ENCODE data around the gene CDC42BPB. TPM values are rescaled to one million over a fixed set of nuclear protein-coding genes. Genes with fewer than 3 reads are reported as not detected.

CDC42BPB gene
- total and polyA plus RNA-seq, 2 of the 13 experiments (the other 11 are each of a cell fraction or from before 2014, with no cell fraction given), result 19.7 to 32.3 TPM

DNA sequence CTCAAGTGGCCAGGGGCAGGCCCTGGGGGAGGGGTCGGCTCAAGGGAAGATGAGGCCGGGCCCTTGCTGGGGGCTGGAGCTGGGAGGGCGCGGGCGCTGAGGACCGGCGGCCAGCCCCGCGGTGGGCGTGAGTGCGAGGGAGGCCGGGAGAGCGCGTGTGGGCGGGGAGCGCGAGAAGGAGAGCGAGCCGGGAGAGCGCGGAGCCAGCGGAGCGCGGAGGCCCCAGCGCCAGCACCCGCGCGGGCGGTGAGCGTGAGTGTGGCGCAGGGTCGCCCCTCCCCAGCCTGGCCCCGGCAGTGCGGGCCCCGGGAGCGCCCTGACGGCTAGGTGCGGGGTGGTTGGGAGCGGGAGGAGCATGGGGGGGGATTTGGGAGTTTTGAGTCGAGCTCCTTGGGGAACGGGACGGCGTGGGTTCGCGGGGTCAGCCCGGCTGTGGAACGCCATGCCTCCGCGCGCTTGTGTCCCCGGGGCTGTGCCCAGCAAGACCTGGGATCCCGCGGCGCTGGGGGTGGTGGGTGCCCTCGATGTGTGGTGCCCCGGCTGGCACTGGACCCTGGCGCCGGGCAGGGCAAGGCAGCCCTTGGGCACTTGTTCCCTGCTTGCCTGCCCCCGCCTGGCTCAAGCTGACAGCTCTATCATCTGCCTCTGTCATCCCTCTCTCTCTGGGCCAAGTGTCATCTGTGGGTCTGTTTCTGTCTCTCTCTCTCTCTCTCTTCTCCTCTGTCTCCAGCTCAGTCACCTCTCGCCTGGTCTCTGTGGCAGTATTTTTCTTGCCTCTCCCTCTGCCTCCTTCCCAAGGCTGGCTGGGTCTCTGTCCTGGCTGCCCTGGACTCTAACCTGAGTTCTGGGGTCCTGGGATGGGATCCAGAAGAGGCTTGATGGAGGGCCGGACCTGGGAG, 26.9 kb upstream of the CDC42BPB start, which contains the start of gene LBHD2:
Gene LBHD2, plus strand, starts transcription at position 190 of the 899 bp plus-strand sequence. CDS start 1,803 bp downstream, outside the sequence.
- DNase-seq (ENCODE audit: low spot score) (no peak), ATAC-seq (peak; percentile 70), FAIRE-seq (no peak)
- Histone ChIP-seq H2AFZ (ENCODE audit: low read length) (no peak within 1 kb of the TSS), H3K4me2 (ENCODE audit: low read depth, low read length) (peak within 1 kb of the TSS; percentile 70), H3K4me1 (ENCODE audit: insufficient read depth, low read length) (peaks cover 53% of the 10 kb centered on the region), H3K79me2 (ENCODE audit: insufficient read depth, low read length) (no peaks in the 10 kb centered on the region), H3K27ac (ENCODE audit: extremely low read length, insufficient read depth, low read length) (no peak within 1 kb of the TSS), H3K9ac (ENCODE audit: insufficient read depth, low read depth, low read length) (0 out of 2 replicates have a peak within 1 kb of the TSS, but pooled peaks have one; percentile 23), H3K4me3 (replicated peaks in 1 of 3; ENCODE audit: insufficient read depth in 1 of 3, low read depth in 2 of 3, low read length in 3 of 3) (peak within 1 kb of the TSS; percentile 11 to 67 (median 45); a peak in 4 of 6 replicates), H3K36me3 (replicated peaks in 1 of 2; ENCODE audit: control insufficient read depth in 1 of 2, insufficient read depth in 2 of 2, low read length in 2 of 2) (no peaks in the 10 kb centered on the region), H4K20me1 (ENCODE audit: insufficient read depth, low read length) (no peaks in the 10 kb centered on the region), H3K27me3 (ENCODE audit: control insufficient read depth in 1 of 2, insufficient read depth in 2 of 2, low read length in 2 of 2) (peaks cover 0 to 25% of the 10 kb centered on the region in 2 experiments; a peak in 4 of 5 replicates), H3K9me3 (ENCODE audit: low read length) (no peaks in the 10 kb centered on the region)
- intact Hi-C loops (cut with micrococcal nuclease; ENCODE audit: unreplicated experiment) (no loop called here), in situ Hi-C loops (cut with HindIII; ENCODE audit: extremely low pct_ligation_motif_present, low pct_unique_long_range_greater_than_20kb) (no loop called here)
- BruUV-seq (replicated peaks), result no TSS peak
- ChIA-PET CTCF (ENCODE audit: low intra/inter-chr PET ratio, low total read pairs) (no interaction called here), POLR2A (interaction anchor here (0.9 to 1.2 kb wide), 2 partner anchors 15 to 16 kb away, joined by 3 to 4 read pairs; no protein-coding TSS in a partner anchor)
- WGBS (ENCODE audit: low lambda C conversion rate), result 2% methylated on average over 36 of the region's 61 CpGs
- no peak for TF ChIP-seq PAWR (CRISPR knock-in tag; IDR thresholded peaks at IDR 0.05; ENCODE audit: borderline replicate concordance)
- TF ChIP-seq HNRNPUL1 (IDR thresholded peaks at IDR 0.05; ENCODE audit: low read depth, low read length), result no peak
- TF ChIP-seq, protein P1, sequence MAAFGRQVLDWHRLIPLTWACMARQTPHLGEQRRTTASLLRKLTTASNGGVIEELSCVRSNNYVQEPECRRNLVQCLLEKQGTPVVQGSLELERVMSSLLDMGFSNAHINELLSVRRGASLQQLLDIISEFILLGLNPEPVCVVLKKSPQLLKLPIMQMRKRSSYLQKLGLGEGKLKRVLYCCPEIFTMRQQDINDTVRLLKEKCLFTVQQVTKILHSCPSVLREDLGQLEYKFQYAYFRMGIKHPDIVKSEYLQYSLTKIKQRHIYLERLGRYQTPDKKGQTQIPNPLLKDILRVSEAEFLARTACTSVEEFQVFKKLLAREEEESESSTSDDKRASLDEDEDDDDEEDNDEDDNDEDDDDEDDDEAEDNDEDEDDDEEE (CRISPR knock-in tag; IDR thresholded peaks at IDR 0.05), result peak; percentile 58; the same call in 1 of the 2 replicates
- no peak for TF ChIP-seq RXRA (CRISPR knock-in tag; IDR thresholded peaks at IDR 0.05)
- TF ChIP-seq, protein P2, sequence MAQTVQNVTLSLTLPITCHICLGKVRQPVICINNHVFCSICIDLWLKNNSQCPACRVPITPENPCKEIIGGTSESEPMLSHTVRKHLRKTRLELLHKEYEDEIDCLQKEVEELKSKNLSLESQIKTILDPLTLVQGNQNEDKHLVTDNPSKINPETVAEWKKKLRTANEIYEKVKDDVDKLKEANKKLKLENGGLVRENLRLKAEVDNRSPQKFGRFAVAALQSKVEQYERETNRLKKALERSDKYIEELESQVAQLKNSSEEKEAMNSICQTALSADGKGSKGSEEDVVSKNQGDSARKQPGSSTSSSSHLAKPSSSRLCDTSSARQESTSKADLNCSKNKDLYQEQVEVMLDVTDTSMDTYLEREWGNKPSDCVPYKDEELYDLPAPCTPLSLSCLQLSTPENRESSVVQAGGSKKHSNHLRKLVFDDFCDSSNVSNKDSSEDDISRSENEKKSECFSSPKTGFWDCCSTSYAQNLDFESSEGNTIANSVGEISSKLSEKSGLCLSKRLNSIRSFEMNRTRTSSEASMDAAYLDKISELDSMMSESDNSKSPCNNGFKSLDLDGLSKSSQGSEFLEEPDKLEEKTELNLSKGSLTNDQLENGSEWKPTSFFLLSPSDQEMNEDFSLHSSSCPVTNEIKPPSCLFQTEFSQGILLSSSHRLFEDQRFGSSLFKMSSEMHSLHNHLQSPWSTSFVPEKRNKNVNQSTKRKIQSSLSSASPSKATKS (CRISPR knock-in tag; IDR thresholded peaks at IDR 0.05), result no peak
- TF ChIP-seq SAP130 (CRISPR knock-in tag; IDR thresholded peaks at IDR 0.05; ENCODE audit: low read depth), result no peak
- TF ChIP-seq, protein P3, sequence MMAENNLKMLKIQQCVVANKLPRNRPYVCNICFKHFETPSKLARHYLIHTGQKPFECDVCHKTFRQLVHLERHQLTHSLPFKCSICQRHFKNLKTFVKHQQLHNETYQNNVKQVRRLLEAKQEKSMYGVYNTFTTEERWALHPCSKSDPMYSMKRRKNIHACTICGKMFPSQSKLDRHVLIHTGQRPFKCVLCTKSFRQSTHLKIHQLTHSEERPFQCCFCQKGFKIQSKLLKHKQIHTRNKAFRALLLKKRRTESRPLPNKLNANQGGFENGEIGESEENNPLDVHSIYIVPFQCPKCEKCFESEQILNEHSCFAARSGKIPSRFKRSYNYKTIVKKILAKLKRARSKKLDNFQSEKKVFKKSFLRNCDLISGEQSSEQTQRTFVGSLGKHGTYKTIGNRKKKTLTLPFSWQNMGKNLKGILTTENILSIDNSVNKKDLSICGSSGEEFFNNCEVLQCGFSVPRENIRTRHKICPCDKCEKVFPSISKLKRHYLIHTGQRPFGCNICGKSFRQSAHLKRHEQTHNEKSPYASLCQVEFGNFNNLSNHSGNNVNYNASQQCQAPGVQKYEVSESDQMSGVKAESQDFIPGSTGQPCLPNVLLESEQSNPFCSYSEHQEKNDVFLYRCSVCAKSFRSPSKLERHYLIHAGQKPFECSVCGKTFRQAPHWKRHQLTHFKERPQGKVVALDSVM (CRISPR knock-in tag; IDR thresholded peaks at IDR 0.05), result peak; percentile 49; the same call in 1 of the 2 replicates
- TF ChIP-seq, protein P4, sequence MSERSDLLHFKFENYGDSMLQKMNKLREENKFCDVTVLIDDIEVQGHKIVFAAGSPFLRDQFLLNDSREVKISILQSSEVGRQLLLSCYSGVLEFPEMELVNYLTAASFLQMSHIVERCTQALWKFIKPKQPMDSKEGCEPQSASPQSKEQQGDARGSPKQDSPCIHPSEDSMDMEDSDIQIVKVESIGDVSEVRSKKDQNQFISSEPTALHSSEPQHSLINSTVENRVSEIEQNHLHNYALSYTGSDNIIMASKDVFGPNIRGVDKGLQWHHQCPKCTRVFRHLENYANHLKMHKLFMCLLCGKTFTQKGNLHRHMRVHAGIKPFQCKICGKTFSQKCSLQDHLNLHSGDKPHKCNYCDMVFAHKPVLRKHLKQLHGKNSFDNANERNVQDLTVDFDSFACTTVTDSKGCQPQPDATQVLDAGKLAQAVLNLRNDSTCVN (CRISPR knock-in tag; IDR thresholded peaks at IDR 0.05; ENCODE audit: borderline replicate concordance), result no peak
- 0 out of 2 replicates have a peak, but pooled peaks have one; percentile 34 for TF ChIP-seq ZNF446 (CRISPR knock-in tag; IDR thresholded peaks at IDR 0.05)
- TF ChIP-seq ZNF431 (CRISPR knock-in tag; IDR thresholded peaks at IDR 0.05; ENCODE audit: borderline replicate concordance, low read depth), result no peak
- TF ChIP-seq ZEB1 (IDR thresholded peaks at IDR 0.05; ENCODE audit: insufficient replicate concordance, low read depth), result no peak
- peak; percentile 54; the same call in 1 of the 2 replicates for TF ChIP-seq HES4 (CRISPR knock-in tag; IDR thresholded peaks at IDR 0.05; ENCODE audit: borderline replicate concordance)
- no peak for TF ChIP-seq ZNF10 (CRISPR knock-in tag; IDR thresholded peaks at IDR 0.05; ENCODE audit: borderline replicate concordance, low read depth)
- TF ChIP-seq, protein P5, sequence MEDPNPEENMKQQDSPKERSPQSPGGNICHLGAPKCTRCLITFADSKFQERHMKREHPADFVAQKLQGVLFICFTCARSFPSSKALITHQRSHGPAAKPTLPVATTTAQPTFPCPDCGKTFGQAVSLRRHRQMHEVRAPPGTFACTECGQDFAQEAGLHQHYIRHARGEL (CRISPR knock-in tag; IDR thresholded peaks at IDR 0.05), result no peak
